ENCODE data around the gene SLC6A12. TPM values are rescaled to one million over a fixed set of nuclear protein-coding genes. Genes with fewer than 3 reads are reported as not detected.
A peak's percentile ranks its signal among the peaks of the same experiment; 100 is the strongest.

SLC6A12 gene
- total RNA-seq: not detected in 2 replicates

GRCh38 chr12:214003-214741 lies at the start of gene SLC6A12:
Gene SLC6A12, minus strand, starts transcription at chr12:214157. Its CDS starts 4,171 bp downstream, at chr12:209986.
- TF ChIP-seq, protein P1, sequence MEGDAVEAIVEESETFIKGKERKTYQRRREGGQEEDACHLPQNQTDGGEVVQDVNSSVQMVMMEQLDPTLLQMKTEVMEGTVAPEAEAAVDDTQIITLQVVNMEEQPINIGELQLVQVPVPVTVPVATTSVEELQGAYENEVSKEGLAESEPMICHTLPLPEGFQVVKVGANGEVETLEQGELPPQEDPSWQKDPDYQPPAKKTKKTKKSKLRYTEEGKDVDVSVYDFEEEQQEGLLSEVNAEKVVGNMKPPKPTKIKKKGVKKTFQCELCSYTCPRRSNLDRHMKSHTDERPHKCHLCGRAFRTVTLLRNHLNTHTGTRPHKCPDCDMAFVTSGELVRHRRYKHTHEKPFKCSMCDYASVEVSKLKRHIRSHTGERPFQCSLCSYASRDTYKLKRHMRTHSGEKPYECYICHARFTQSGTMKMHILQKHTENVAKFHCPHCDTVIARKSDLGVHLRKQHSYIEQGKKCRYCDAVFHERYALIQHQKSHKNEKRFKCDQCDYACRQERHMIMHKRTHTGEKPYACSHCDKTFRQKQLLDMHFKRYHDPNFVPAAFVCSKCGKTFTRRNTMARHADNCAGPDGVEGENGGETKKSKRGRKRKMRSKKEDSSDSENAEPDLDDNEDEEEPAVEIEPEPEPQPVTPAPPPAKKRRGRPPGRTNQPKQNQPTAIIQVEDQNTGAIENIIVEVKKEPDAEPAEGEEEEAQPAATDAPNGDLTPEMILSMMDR (IDR thresholded peaks at IDR 0.05; ENCODE audit: insufficient read depth, low read depth, low read length): no peak
- H3K4me3 ChIP-seq (ENCODE audit: low read depth, low read length): no peak within 1 kb of the TSS
- DNase-seq (ENCODE audit: low read depth): peak; percentile 21

GRCh38 chr12:263574-263973 lies 49.6 kb upstream of the SLC6A12 start:
- no peak for DNase-seq (ENCODE audit: low read depth)
- TF ChIP-seq, protein P1 (IDR thresholded peaks at IDR 0.05; ENCODE audit: insufficient read depth, low read depth, low read length): no peak
- no peak overlapping the region for H3K4me3 ChIP-seq (ENCODE audit: low read depth, low read length)

DNA sequence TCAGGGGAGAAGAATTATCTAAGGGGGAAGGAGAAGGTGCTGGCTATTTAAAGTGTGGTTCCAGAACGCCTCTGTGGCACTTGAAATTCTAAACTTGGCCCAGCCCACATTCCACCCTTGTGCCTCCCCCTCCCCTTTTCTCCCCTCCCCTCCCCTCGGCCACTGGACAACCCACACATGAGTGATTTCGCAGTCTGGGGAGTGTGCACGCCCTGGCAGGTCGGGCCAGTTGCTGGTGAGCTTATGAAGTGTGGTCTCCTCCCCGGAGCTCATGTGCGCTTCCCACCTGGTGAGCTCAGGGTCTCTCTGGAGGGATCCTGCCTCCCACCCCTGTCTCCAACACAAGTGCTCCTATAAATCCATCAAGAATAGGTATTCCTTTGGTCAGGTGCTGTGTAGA lies 48.9 kb upstream of the SLC6A12 start, which contains the start of gene SLC6A13:
Gene SLC6A13, minus strand, starts transcription at position 20 of the 400 bp plus-strand sequence. CDS start 2,784 bp downstream, outside the sequence.
- no peak for DNase-seq (ENCODE audit: low read depth)

GRCh38 chr12:262113-262512 lies 48.2 kb upstream of the SLC6A12 start:
- H3K4me3 ChIP-seq (ENCODE audit: low read depth, low read length): no peak overlapping the region
- TF ChIP-seq, protein P1 (IDR thresholded peaks at IDR 0.05; ENCODE audit: insufficient read depth, low read depth, low read length): no peak
- no peak for DNase-seq (ENCODE audit: low read depth)

More for the DNA sequence above, 48.9 kb upstream of the SLC6A12 start, which contains the start of gene SLC6A13:
- TF ChIP-seq, protein P1 (IDR thresholded peaks at IDR 0.05; ENCODE audit: insufficient read depth, low read depth, low read length): no peak
- H3K4me3 ChIP-seq (ENCODE audit: low read depth, low read length): no peak within 1 kb of the TSS

GRCh38 chr12:257521-258321 lies 43.8 kb upstream of the SLC6A12 start:
- TF ChIP-seq, protein P1 (IDR thresholded peaks at IDR 0.05; ENCODE audit: insufficient read depth, low read depth, low read length): no peak
- no peak for DNase-seq (ENCODE audit: low read depth)
- H3K4me3 ChIP-seq (ENCODE audit: low read depth, low read length): no peak overlapping the region

GRCh38 chr12:256958-257357 lies 43.0 kb upstream of the SLC6A12 start:
- TF ChIP-seq, protein P1 (IDR thresholded peaks at IDR 0.05; ENCODE audit: insufficient read depth, low read depth, low read length): no peak
- DNase-seq (ENCODE audit: low read depth): no peak
- H3K4me3 ChIP-seq (ENCODE audit: low read depth, low read length): no peak overlapping the region

Measured in fibroblast of villous mesenchyme (primary cell).